GM19193 (cell line): ENCODE measurements around the gene TBC1D22A.

Source experiments
- POLR2A ChIP-seq: IDR thresholded peaks from 4 replicates; pipeline ENCODE4 v1.6.1; 2011; ENCODE audit not compliant: insufficient read depth, insufficient read length; ENCODE audit errors: extremely low read depth

Gene TBC1D22A

GRCh38 chr22:47152236-47152635 lies 389.8 kb downstream of the TBC1D22A start:
- TF ChIP-seq POLR2A, result no peak

GRCh38 chr22:47152938-47153337 lies 390.5 kb downstream of the TBC1D22A start:
- no peak for TF ChIP-seq POLR2A

- no peak for TF ChIP-seq POLR2A
Measured at GRCh38 chr22:47153854-47154525, 391.5 kb downstream of the TBC1D22A start.

GRCh38 chr22:47154621-47155081 lies 392.2 kb downstream of the TBC1D22A start:
- no peak for TF ChIP-seq POLR2A

DNA sequence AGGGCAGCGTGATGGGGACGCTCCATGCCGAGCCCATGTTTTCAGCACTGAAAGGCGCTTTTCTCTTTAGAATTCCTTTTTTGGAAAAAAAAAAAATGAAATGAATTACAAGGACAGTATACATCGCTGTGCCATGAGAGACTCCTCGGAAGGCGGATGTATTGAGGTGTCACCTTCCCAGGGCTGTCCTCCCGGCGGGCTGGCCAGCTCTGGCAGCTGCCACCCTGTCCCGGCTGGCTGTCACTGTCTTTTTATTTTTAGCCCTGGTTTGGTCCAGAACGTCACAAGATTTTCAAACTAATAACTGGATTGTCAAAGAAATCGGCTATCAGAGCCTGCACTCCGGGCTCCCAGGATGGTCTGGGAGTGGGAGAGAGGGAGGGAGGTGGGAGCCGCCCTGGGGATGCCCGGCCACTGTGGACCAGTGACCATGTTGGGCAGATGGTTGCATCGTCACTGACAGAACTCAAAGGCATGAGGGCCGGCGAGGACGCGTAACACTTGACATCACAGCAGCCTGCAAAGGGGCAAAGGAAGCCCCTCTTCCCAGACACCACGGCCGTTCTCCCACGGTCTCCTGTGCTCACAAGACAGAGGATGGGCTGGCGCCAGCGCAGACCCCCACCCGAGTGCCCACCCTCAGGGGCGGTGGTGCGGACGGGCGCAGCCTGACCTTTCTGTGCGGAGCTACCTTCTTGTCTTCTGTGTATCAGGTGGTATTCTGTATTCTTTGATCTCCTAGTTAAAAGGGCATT lies 392.9 kb downstream of the TBC1D22A start:
- no peak for TF ChIP-seq POLR2A

GRCh38 chr22:47155912-47156311 lies 393.5 kb downstream of the TBC1D22A start:
- no peak for TF ChIP-seq POLR2A

DNA sequence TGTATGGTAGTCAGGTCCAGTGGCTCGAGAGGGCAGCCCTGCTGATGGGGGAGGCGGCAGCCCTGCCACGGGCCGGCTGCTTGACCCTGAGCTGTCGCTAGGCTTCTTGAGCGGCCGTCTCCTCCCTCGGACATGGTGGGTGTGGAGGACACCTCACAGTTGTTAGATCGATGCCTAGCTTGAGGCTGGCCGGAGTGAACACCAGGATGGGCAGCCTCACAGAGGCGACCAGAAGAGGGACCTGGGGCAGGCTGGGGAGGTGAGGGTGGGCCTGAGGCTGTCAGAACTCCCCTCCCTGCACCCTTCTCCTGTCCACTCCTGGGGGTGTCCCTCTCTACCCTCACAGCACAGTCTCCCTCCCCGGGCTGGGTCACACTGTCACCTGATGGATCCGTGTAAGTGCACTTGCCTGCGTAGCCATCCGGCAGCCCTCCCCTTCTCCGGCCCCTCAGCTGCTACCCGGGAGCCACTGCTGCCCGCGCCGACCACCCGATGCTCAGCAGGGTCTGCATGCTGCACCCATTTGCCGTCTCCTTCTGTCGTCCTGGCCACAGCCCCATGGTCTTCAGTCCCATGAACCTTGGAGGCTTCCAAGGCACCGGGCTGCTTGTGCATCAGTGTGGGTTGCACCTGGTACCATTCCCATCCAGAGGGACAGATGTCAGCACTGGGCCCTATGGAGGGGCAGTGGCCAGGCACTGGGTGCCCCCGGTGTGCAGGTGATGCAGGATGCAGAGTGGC lies 394.1 kb downstream of the TBC1D22A start:
- TF ChIP-seq POLR2A, result no peak

DNA sequence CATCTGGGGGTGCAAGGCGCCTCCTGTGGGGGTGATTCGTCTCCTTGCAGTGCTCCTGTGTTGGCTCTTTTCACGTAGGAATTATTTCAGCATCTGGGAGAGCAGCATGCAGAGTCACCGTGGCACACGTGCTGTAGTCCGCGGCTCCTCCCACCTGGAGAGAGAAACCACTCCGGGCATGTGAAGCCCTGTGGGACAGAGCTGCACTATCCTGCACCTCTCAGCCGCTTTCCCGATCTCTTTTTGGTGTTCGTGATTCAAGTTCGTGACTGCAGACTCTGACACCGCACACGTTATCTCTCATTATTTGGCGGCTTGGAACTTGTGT lies 394.6 kb downstream of the TBC1D22A start:
- no peak for TF ChIP-seq POLR2A

DNA sequence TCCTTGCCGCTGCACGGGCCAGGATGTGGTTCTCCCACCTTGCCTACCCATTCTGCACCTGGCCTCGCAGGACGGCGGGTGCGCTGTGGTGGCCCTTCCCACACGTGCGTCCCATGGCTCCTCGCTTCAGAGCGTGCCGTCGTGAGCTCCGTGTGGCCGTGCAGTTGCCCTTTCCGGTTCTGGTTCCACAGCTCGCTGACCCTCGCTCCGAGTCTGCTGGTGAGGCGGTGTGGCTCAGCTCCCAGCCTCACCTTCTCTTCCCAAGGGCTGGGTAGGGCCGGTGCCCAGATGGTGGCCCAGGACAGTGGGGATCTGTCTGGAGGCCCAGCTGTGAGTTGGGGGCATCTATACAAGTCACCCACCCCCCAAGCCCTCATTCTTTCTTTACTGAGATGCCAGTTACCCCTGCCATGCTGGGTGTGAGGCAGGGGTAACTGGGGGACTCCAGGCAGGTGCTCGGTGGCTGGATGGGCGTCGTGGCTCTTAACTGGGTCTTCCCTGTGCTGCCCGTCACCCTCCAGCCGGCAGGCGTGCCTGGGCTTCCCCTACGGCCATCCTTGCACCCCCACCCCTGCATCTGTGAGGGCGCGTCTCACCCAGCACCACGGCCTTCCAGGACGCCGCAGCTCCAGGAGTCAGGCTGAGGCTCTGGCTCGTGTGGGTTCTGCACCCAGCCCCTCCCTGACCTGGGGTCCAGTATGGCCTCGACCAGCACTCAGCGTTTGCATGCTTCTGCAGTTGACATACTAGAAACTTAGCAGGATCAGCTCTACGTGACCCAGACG lies 395.2 kb downstream of the TBC1D22A start:
- no peak for TF ChIP-seq POLR2A

GRCh38 chr22:47158457-47158856 lies 396.0 kb downstream of the TBC1D22A start:
- TF ChIP-seq POLR2A, result no peak

- TF ChIP-seq POLR2A, result no peak
Measured at GRCh38 chr22:47159592-47159991, 397.1 kb downstream of the TBC1D22A start.

- no peak for TF ChIP-seq POLR2A
Measured at GRCh38 chr22:47160141-47160541, 397.7 kb downstream of the TBC1D22A start.

- no peak for TF ChIP-seq POLR2A
Measured at GRCh38 chr22:47160781-47161520, 398.5 kb downstream of the TBC1D22A start.

- no peak for TF ChIP-seq POLR2A
Measured at GRCh38 chr22:47161631-47162030, 399.2 kb downstream of the TBC1D22A start.
